Measurements from ENCODE around the gene CAMKMT. TPM values are rescaled to one million over a fixed set of nuclear protein-coding genes. Genes with fewer than 3 reads are reported as not detected.

CAMKMT gene
- total RNA-seq, 1 experiment from 2014 or later: 6.2 TPM

- in situ Hi-C loops (cut with HindIII; ENCODE audit: low pct_unique_long_range_greater_than_20kb, low sequenced_read_pairs): no loop called here
- no peak for DNase-seq (ENCODE audit: low read depth)
Observed at GRCh38 chr2:44758591-44758990, 396.8 kb downstream of the CAMKMT start.

DNA sequence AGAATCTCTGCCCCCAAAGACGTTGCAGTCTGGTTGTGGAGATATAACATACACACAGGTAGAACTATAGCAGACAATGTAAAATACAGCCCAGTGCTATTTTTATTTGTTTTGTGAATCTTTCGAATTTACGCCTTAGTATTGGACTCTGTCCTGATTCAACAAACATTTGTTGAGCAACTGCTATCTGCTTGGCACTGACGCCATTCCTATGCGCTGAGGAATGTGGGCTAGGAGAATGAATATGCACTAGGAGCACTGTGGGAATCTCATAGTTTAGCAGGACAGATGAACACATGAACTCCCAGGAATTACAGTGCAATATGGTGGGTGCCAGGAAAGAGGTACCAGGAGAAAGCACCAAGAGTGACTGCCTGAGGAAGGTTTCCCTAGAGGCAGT lies 398.1 kb downstream of the CAMKMT start:
- no peak for DNase-seq (ENCODE audit: low read depth)
- in situ Hi-C loops (cut with HindIII; ENCODE audit: low pct_unique_long_range_greater_than_20kb, low sequenced_read_pairs): no loop called here

DNA sequence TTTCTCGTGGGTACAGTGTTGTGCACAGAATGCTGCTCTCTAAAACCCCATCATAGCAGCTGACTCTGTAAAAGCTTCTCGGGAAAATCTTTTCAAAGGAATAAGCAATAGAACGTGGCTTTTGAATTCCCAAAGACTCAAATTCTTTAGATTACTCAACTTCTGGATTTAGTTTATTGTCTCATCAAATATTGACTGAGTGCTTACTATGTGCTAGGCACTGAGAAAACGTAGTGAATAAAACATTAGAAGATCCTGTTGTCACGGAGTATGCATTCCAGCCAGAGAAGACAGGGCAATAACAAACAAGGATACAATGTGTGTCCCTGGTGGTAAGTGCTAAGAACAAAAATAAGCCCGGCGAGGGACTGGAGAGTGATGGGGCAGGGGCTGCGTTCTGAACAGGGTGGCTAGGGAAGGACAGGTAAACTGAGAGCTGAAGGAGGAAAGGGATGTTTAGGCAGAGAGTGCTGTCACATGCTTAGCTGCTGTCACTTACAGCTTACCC lies 401.6 kb downstream of the CAMKMT start:
- in situ Hi-C loops (cut with HindIII; ENCODE audit: low pct_unique_long_range_greater_than_20kb, low sequenced_read_pairs): no loop called here
- no peak for DNase-seq (ENCODE audit: low read depth)

DNA sequence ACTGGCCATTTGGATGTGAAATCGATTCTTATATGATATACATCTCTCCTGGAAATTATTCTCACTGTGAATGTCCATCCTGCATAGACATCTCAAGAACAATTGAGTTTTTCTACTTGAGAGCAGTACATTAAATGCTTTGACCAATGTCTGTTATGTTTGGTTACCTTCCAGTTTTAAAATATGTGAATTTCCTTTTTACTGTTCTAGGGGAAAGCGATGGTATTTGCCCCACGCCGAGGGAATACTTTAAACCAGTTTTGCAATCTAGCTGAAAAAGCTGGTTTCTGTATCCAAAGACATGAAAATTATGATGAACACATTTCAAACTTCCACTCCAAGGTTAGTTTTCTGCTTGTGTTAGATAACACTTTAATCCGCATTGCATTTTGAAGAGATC lies 404.5 kb downstream of the CAMKMT start:
- DNase-seq (ENCODE audit: low read depth): no peak
- in situ Hi-C loops (cut with HindIII; ENCODE audit: low pct_unique_long_range_greater_than_20kb, low sequenced_read_pairs): no loop called here

DNA sequence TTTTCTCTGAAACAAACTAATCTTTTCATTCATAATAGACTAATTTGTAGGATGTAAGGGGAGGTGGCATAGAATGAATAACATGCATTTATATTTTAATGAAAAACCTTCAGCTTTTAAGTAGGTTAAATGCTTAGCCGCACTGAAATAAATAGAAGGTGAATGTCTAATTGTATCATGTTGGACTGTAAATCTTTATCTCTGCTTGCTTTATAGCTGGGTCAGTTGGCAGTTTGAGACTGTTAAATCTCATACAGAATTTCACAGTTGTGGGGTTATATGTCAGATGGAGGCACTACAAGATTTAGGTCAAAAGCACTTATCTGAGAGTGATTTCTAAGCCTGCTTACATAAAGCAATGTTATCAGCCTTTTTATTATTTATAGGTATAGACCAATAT lies 405.0 kb downstream of the CAMKMT start:
- no peak for DNase-seq (ENCODE audit: low read depth)
- in situ Hi-C loops (cut with HindIII; ENCODE audit: low pct_unique_long_range_greater_than_20kb, low sequenced_read_pairs): no loop called here

DNA sequence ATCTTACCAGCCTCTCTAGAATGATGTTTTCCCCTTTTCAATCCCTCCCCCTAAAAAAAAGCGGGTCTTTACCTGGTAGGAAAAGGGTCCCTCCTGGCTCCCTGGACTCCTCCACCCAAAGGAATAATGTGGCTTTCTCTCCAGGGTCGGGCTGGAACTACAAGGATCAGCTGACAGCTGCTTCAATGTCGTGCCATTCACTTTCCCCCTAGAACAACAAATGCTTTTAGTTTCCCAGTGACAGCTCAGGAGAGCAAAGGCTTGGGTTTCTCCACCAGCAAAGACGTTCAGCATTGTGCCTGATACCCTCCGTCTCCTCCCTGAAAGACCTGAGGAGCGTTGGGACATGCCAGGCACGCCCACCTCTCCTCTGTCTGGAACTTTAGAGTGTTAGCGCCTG lies 405.9 kb downstream of the CAMKMT start:
- in situ Hi-C loops (cut with HindIII; ENCODE audit: low pct_unique_long_range_greater_than_20kb, low sequenced_read_pairs): no loop called here
- no peak for DNase-seq (ENCODE audit: low read depth)

GRCh38 chr2:44768438-44769236 lies 406.9 kb downstream of the CAMKMT start:
- DNase-seq (ENCODE audit: low read depth): no peak
- in situ Hi-C loops (cut with HindIII; ENCODE audit: low pct_unique_long_range_greater_than_20kb, low sequenced_read_pairs): no loop called here

GRCh38 chr2:44769349-44770011 lies 407.7 kb downstream of the CAMKMT start:
- no peak for DNase-seq (ENCODE audit: low read depth)
- in situ Hi-C loops (cut with HindIII; ENCODE audit: low pct_unique_long_range_greater_than_20kb, low sequenced_read_pairs): no loop called here

GRCh38 chr2:44770221-44771195 lies 408.8 kb downstream of the CAMKMT start:
- in situ Hi-C loops (cut with HindIII; ENCODE audit: low pct_unique_long_range_greater_than_20kb, low sequenced_read_pairs): no loop called here
- DNase-seq (ENCODE audit: low read depth): no peak

- in situ Hi-C loops (cut with HindIII; ENCODE audit: low pct_unique_long_range_greater_than_20kb, low sequenced_read_pairs): no loop called here
- no peak for DNase-seq (ENCODE audit: low read depth)
Observed at GRCh38 chr2:44771522-44771921, 409.8 kb downstream of the CAMKMT start.

- DNase-seq (ENCODE audit: low read depth): no peak
- in situ Hi-C loops (cut with HindIII; ENCODE audit: low pct_unique_long_range_greater_than_20kb, low sequenced_read_pairs): no loop called here
Observed at GRCh38 chr2:44772131-44772530, 410.4 kb downstream of the CAMKMT start.

DNA sequence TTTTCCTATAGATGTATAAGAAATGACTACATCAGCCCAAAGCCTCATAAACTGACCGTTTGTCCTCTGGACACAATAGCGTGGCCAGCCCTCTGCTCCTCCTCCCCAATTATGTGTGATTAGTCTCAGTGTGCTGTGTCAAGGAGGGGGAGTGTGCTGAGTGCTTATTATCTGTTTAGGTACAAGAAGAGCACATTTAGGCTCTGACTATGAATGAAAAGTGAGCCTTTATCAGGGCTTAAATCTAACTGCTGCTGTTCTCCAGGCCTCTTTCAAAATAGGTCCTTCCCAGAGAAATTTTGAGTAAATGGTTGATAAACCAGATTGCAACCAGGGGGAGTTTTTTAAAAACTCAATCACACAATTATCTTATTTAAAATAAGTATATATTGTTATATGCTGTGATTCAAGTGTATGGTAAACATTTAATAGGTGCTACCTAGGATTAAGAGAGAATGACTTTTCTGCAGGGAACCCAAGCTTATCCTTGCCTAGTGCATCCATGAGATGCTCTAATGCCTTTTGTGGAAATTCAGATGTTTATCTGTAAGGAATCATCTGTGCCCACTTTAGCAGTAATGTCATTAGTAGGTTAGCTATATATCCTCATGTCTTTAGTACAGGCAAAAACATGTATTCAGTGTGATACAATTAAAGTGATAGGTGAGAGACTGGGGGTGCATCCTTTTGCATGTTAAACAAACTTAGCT lies 411.1 kb downstream of the CAMKMT start:
- DNase-seq (ENCODE audit: low read depth): no peak
- in situ Hi-C loops (cut with HindIII; ENCODE audit: low pct_unique_long_range_greater_than_20kb, low sequenced_read_pairs): no loop called here

DNA sequence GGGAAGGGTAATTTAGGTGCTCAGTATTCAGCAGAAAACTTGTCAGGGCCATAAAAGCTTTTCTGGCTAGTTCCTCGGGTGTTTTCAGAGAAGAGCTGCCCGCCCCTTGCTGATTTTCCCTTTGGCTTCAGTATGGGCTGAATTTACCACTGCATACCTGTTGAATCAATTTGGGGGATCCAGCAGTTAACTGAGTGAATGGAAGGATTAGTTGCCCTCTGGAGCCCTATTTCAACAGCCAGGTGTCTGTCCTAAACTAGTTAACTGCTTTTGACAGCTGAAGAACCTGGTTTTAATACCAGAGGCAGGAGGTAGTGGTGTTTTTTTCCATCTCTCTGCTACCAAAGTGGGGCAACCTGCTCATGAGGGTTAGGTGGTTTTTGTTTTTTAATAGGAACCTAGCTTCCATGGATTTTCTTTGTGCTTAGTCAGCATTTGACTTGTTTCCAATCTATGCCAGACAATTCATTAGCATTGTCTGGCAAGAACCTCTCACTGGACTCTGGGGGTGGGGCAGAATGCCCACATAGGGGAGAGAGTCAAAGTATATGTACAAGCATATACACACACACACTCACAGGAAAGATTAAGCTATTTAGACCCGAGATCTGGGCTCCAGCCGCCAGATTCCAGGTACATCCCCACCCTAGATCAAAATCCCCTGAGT lies 413.2 kb downstream of the CAMKMT start:
- DNase-seq (ENCODE audit: low read depth): no peak
- in situ Hi-C loops (cut with HindIII; ENCODE audit: low pct_unique_long_range_greater_than_20kb, low sequenced_read_pairs): no loop called here

DNA sequence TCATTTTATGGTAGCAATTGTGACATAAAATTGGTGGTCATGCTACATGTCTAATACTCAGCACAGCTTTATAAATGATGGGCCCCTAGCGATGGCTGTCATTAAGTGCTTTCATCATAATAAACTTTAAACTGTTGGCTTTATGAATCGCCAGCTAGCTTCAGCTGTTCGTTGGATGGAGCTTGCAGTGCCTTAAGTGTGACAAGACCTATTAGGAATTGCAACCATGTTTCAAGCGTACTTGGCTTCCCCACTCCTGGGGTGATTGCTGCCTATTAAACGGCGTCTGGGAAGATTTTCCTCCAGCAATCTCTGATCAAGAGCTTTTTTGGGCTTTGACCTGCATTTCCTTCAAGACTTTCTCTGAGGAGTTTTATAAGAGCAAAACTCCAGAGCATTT lies 415.3 kb downstream of the CAMKMT start:
- DNase-seq (ENCODE audit: low read depth): no peak
- in situ Hi-C loops (cut with HindIII; ENCODE audit: low pct_unique_long_range_greater_than_20kb, low sequenced_read_pairs): no loop called here

DNA sequence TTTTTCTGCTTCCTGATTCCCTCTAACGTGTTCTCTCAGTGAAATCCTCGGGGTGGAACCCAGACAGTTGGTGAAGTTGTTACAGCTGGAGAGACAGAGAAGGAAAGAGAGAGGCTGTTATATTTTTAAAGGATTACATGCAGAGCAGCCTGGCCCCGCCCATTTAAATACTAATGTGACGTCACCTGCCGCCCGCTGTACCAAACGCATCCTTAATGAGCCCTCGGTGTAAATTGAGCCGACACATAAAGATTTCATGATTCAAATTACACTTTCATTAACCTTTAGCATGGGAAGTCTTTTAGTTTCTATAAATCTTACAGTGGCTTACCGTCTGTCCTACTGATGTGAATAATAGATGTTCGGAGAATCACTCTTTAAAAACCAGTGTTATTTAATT lies 415.8 kb downstream of the CAMKMT start:
- in situ Hi-C loops (cut with HindIII; ENCODE audit: low pct_unique_long_range_greater_than_20kb, low sequenced_read_pairs): no loop called here
- DNase-seq (ENCODE audit: low read depth): no peak

- in situ Hi-C loops (cut with HindIII; ENCODE audit: low pct_unique_long_range_greater_than_20kb, low sequenced_read_pairs): no loop called here
- DNase-seq (ENCODE audit: low read depth): no peak
Observed at GRCh38 chr2:44778221-44778654, 416.5 kb downstream of the CAMKMT start.

- no peak for DNase-seq (ENCODE audit: low read depth)
- in situ Hi-C loops (cut with HindIII; ENCODE audit: low pct_unique_long_range_greater_than_20kb, low sequenced_read_pairs): no loop called here
Observed at GRCh38 chr2:44778671-44779476, 417.1 kb downstream of the CAMKMT start.

All from Caki2 (cell line).